DOHH2 (cell line): ENCODE results near the gene ACLY.

ENCODE experiments used
- H3F3A ChIP-seq: fragments of 200-600 bp; sonication (generic), shearing (Covaris generic); 2 replicates; pipeline ENCODE4 v1.6.0; 2016; ENCODE audit warnings: antibody characterized with exemption, mild to moderate bottlenecking; ENCODE audit not compliant: control insufficient read depth, insufficient read depth
- H3K27ac ChIP-seq: fragments of 200-600 bp; sonication (generic); 2 replicates; pipeline ENCODE4 v1.5.1; 2014; ENCODE audit warnings: low read depth, mild to moderate bottlenecking, low read length, moderate library complexity
- H3K27me3 ChIP-seq: fragments of 200-600 bp; sonication (generic); 2 replicates; pipeline ENCODE4 v1.6.1; 2014; ENCODE audit warnings: mild to moderate bottlenecking, low read length, mixed read lengths; ENCODE audit not compliant: control insufficient read depth
- H3K36me3 ChIP-seq: fragments of 200-600 bp; sonication (generic); 2 replicates; pipeline ENCODE4 v1.6.1; 2014; ENCODE audit warnings: mild to moderate bottlenecking, low read length, moderate library complexity, mixed read lengths; ENCODE audit not compliant: control insufficient read depth
- H3K4me1 ChIP-seq: fragments of 200-600 bp; sonication (generic); 2 replicates; pipeline ENCODE4 v1.6.1; 2014; ENCODE audit warnings: mild to moderate bottlenecking, low read length, mixed read lengths; ENCODE audit not compliant: control insufficient read depth
- H3K4me2 ChIP-seq: fragments of 200-600 bp; sonication (generic); 2 replicates; pipeline ENCODE4 v1.6.0; 2014; ENCODE audit warnings: mild to moderate bottlenecking, low read length, moderate library complexity
- H3K4me3 ChIP-seq: fragments of 200-600 bp; sonication (generic); 2 replicates; pipeline ENCODE4 v1.5.1; 2014; ENCODE audit warnings: mild to moderate bottlenecking, low read length, mixed read lengths
- H3K79me2 ChIP-seq: fragments of 200-600 bp; sonication (generic); 2 replicates; pipeline ENCODE4 v1.6.1; 2014; ENCODE audit warnings: mild to moderate bottlenecking, low read length, mixed read lengths; ENCODE audit not compliant: control insufficient read depth
- H3K9me2 ChIP-seq: fragments of 200-600 bp; sonication (generic); replicated peaks from 2 replicates; pipeline ENCODE4 v1.6.1; 2014; ENCODE audit warnings: mild to moderate bottlenecking, low read length, mixed read lengths; ENCODE audit not compliant: control insufficient read depth
- H3K9me3 ChIP-seq: fragments of 200-600 bp; sonication (generic); 2 replicates; pipeline ENCODE4 v1.6.1; 2014; ENCODE audit warnings: antibody characterized with exemption, low read length, mixed read lengths; ENCODE audit not compliant: control insufficient read depth, insufficient read depth
- H4K20me1 ChIP-seq: fragments of 200-600 bp; sonication (generic); 2 replicates; pipeline ENCODE4 v1.6.0; 2014; ENCODE audit warnings: low read depth, mild to moderate bottlenecking, antibody characterized with exemption, low read length, moderate library complexity; ENCODE audit not compliant: control insufficient read depth, insufficient read depth
- CTCF ChIP-seq: fragments of 200-600 bp; sonication (generic); IDR thresholded peaks from one replicate; pipeline ENCODE4 v1.5.1; 2014; ENCODE audit warnings: antibody characterized with exemption, mild to moderate bottlenecking, low read depth, low read length; ENCODE audit not compliant: poor library complexity, severe bottlenecking
- EZH2phosphoT487 ChIP-seq: fragments of 200-600 bp; sonication (generic); IDR thresholded peaks from 2 replicates; pipeline ENCODE4 v1.6.1; 2017; ENCODE audit warnings: borderline replicate concordance, mild to moderate bottlenecking, antibody characterized with exemption, low read length, moderate library complexity, mixed read lengths

Gene ACLY

GRCh38 chr17:41904242-41904841, 14.4 kb downstream of the ACLY start:
- Histone ChIP-seq H3F3A (no peaks in the 10 kb centered on the region), H3K4me3 (no peak overlapping the region), H3K4me1 (no peaks in the 10 kb centered on the region), H3K27me3 (no peaks in the 10 kb centered on the region), H4K20me1 (no peaks in the 10 kb centered on the region), H3K27ac (no peak overlapping the region), H3K36me3 (peaks cover 90% of the 10 kb centered on the region), H3K79me2 (no peaks in the 10 kb centered on the region), H3K4me2 (no peak overlapping the region), H3K9me3 (no peaks in the 10 kb centered on the region), H3K9me2 (no peaks in the 10 kb centered on the region)
- TF ChIP-seq CTCF = no peak

GRCh38 chr17:41901646-41902045, 17.1 kb downstream of the ACLY start:
- no peaks in the 10 kb centered on the region for H3K27me3 ChIP-seq
- H3K9me2 ChIP-seq = no peaks in the 10 kb centered on the region
- no peaks in the 10 kb centered on the region for H3K9me3 ChIP-seq
- no peaks in the 10 kb centered on the region for H4K20me1 ChIP-seq
- no peak for TF ChIP-seq EZH2phosphoT487
- no peak for TF ChIP-seq CTCF
- H3K4me3 ChIP-seq = no peak overlapping the region
- peaks cover 90% of the 10 kb centered on the region for H3K36me3 ChIP-seq
- H3K4me2 ChIP-seq = no peak overlapping the region
- H3K27ac ChIP-seq = no peak overlapping the region
- no peaks in the 10 kb centered on the region for H3K4me1 ChIP-seq
- H3K79me2 ChIP-seq = no peaks in the 10 kb centered on the region
- H3F3A ChIP-seq = no peaks in the 10 kb centered on the region

- H3K79me2 ChIP-seq = no peaks in the 10 kb centered on the region
- H3K4me1 ChIP-seq = no peaks in the 10 kb centered on the region
- no peak overlapping the region for H3K27ac ChIP-seq
- no peak overlapping the region for H3K4me3 ChIP-seq
- H3K36me3 ChIP-seq = peaks cover 95% of the 10 kb centered on the region
- H3K9me3 ChIP-seq = no peaks in the 10 kb centered on the region
- H4K20me1 ChIP-seq = no peaks in the 10 kb centered on the region
- H3K4me2 ChIP-seq = no peak overlapping the region
- no peaks in the 10 kb centered on the region for H3K27me3 ChIP-seq
- H3K9me2 ChIP-seq = no peaks in the 10 kb centered on the region
- TF ChIP-seq EZH2phosphoT487 = no peak
- no peak for TF ChIP-seq CTCF
- no peaks in the 10 kb centered on the region for H3F3A ChIP-seq
Measured at GRCh38 chr17:41896726-41897125, 22.0 kb downstream of the ACLY start.
